Adipocyte (in vitro differentiated cells): ENCODE measurements around the gene NKX1-1.
"Not testable (repeated sequence)": the region's sequence is repeated elsewhere in the genome, so short reads cannot be mapped to it uniquely, and the experiment has no call there.

Experiments
- DNase-seq: peaks from one replicate; pipeline ENCODE4 v3.0.0-alpha.2; 2015; ENCODE audit warnings: low read depth
- H3K27me3 ChIP-seq: replicated peaks from 2 replicates; pipeline ENCODE4 v1.7.0; 2013; ENCODE audit warnings: mild to moderate bottlenecking, low read length, moderate library complexity; ENCODE audit not compliant: control insufficient read depth, insufficient read depth
- H3K36me3 ChIP-seq: 2 replicates; pipeline ENCODE4 v1.7.0; 2013; ENCODE audit warnings: low read length, mild to moderate bottlenecking, moderate library complexity; ENCODE audit not compliant: control insufficient read depth, insufficient read depth, severe bottlenecking
- H3K4me1 ChIP-seq: 2 replicates; pipeline ENCODE4 v1.7.0; 2013; ENCODE audit warnings: mild to moderate bottlenecking, low read length, moderate library complexity; ENCODE audit not compliant: control insufficient read depth, insufficient read depth
- H3K4me3 ChIP-seq: 2 replicates; pipeline ENCODE4 v1.7.0; 2013; ENCODE audit warnings: mild to moderate bottlenecking, low read length, moderate library complexity
- H3K9ac ChIP-seq: 2 replicates; pipeline ENCODE4 v1.7.0; 2013; ENCODE audit warnings: mild to moderate bottlenecking, low read length, moderate library complexity
- H3K9me3 ChIP-seq: 2 replicates; pipeline ENCODE4 v1.7.0; 2013; ENCODE audit warnings: mild to moderate bottlenecking, low read length, moderate library complexity; ENCODE audit not compliant: control insufficient read depth

Gene NKX1-1

DNA sequence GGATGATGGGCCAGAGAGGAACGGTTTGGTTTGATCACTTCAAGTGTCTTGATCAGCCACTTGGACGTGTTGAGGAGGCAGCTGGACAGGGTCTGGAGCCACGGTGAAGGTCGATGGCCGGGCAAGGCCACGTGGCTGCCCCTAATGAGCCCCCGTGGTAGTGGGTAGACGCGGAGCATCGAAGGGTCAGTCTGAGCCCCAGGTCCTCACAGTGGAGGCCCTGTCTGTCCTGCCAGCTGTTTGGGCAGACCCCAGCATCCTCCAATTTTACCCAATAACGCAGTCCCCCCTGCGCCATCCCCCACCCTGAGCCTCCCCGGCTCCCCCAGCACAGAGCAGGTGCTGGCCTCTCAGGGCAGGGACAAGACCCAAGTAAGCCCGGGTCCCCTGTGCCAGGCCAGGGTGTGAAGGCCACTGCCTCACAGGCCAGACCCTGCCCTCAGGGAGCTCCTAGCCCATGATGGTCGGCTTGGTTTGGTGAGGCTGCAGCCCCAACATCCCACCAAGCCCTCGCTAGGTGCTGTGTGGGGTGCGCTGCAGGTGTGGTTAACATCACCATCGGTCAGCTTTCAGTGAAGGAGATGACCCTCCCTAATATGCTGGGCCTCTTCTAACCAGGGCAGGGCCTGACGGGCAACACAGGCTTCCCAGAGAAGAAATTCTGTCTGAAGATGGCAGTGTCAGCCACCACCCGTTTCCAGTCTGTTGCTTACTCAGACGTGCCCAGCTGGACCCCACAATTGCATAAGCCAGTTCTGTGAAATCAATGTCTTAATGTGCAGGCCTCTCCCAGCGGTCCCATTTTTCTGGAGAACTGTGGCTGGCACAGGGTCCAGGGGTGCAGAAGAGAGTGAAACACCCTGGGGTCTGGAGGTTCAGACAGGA, 40.5 kb upstream of the NKX1-1 start:
- no peaks in the 10 kb centered on the region for H3K4me1 ChIP-seq
- H3K27me3 ChIP-seq = peaks cover 43% of the 10 kb centered on the region
- H3K9me3 ChIP-seq = no peaks in the 10 kb centered on the region
- no peak overlapping the region for H3K4me3 ChIP-seq
- no peak for DNase-seq
- no peaks in the 10 kb centered on the region for H3K36me3 ChIP-seq
- no peak overlapping the region for H3K9ac ChIP-seq

- Histone ChIP-seq H3K4me3 (no peak overlapping the region), H3K9me3 (no peaks in the 10 kb centered on the region), H3K4me1 (no peaks in the 10 kb centered on the region), H3K27me3 (peaks cover 38% of the 10 kb centered on the region), H3K36me3 (no peaks in the 10 kb centered on the region), H3K9ac (no peak overlapping the region)
- no peak for DNase-seq
These were observed 39.6 kb upstream of the NKX1-1 start for GRCh38 chr4:1445716-1446445.

DNA sequence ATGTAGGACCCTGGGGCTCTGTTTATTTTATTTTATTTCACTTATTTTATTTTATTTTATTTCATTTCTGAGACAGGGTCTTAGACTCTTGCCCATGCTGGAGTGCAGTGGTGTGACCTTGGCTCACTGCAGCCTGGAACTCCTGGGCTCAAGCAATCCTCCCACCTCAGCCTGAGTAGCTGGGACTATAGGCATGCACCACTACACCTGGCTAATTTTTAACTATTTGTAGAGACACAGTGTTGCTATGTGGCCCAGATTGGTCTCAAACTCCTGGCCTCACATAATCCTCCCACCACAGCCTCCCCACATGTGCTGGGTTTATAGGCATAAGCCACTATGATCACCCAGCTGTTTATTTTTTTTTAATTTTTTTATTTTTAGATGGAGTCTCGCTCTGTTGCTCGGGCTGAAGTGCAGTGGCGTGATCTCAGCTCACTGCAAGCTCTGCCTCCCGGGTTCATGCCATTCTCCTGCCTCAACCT, 37.5 kb upstream of the NKX1-1 start:
- not testable (repeated sequence) for H3K4me3 ChIP-seq, H3K4me1 ChIP-seq, H3K9ac ChIP-seq, DNase-seq, H3K36me3 ChIP-seq, H3K9me3 ChIP-seq
- H3K27me3 ChIP-seq = peaks cover 30% of the 10 kb centered on the region

GRCh38 chr4:1427010-1427409, 20.8 kb upstream of the NKX1-1 start:
- Histone ChIP-seq H3K9ac (no peak overlapping the region), H3K27me3 (peaks cover 32% of the 10 kb centered on the region), H3K9me3 (peaks cover 11% of the 10 kb centered on the region), H3K36me3 (no peaks in the 10 kb centered on the region), H3K4me1 (no peaks in the 10 kb centered on the region), H3K4me3 (no peak overlapping the region)
- no peak for DNase-seq

DNA sequence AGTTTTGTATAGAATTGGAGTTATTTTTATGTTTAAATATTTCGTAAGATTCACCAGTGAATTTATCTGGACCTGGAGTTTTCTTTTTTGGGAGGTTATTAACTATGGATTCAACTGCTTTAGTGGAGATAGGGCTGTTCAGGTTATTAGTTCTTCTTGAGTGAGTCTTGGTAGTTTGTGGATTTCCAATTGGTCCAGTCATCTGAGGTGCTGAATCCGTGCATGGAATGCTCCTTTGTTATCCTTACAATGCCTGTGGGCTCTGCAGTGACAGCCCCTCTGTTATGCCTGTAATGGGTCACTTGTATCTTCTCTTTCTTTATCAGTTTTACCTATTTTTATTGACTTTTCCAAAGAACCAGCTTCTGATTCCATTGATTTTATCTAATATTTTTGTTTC, 15.4 kb upstream of the NKX1-1 start:
- Histone ChIP-seq H3K4me1 (no peaks in the 10 kb centered on the region), H3K4me3 (no peak overlapping the region), H3K27me3 (peaks cover 34% of the 10 kb centered on the region), H3K9ac (no peak overlapping the region), H3K36me3 (no peaks in the 10 kb centered on the region), H3K9me3 (peaks cover 11% of the 10 kb centered on the region)
- no peak for DNase-seq

- H3K9ac ChIP-seq = no peak overlapping the region
- H3K36me3 ChIP-seq = no peaks in the 10 kb centered on the region
- peaks cover 11% of the 10 kb centered on the region for H3K9me3 ChIP-seq
- peaks cover 38% of the 10 kb centered on the region for H3K27me3 ChIP-seq
- DNase-seq = no peak
- no peak overlapping the region for H3K4me3 ChIP-seq
- no peaks in the 10 kb centered on the region for H3K4me1 ChIP-seq
These were observed 13.5 kb upstream of the NKX1-1 start for GRCh38 chr4:1419708-1420107.

- Histone ChIP-seq H3K9ac (no peak overlapping the region), H3K4me1 (no peaks in the 10 kb centered on the region), H3K36me3 (no peaks in the 10 kb centered on the region), H3K4me3 (no peak overlapping the region), H3K9me3 (peaks cover 11% of the 10 kb centered on the region), H3K27me3 (peaks cover 38% of the 10 kb centered on the region)
- no peak for DNase-seq
These were observed 12.4 kb upstream of the NKX1-1 start for GRCh38 chr4:1418494-1419285.

GRCh38 chr4:1417522-1418390, 11.5 kb upstream of the NKX1-1 start:
- peaks cover 5% of the 10 kb centered on the region for H3K9me3 ChIP-seq
- no peak overlapping the region for H3K4me3 ChIP-seq
- no peaks in the 10 kb centered on the region for H3K36me3 ChIP-seq
- DNase-seq = no peak
- no peak overlapping the region for H3K9ac ChIP-seq
- peaks cover 42% of the 10 kb centered on the region for H3K27me3 ChIP-seq
- no peaks in the 10 kb centered on the region for H3K4me1 ChIP-seq

- Histone ChIP-seq H3K9ac (no peak overlapping the region), H3K4me3 (no peak overlapping the region), H3K36me3 (no peaks in the 10 kb centered on the region), H3K9me3 (no peaks in the 10 kb centered on the region), H3K27me3 (peaks cover 40% of the 10 kb centered on the region), H3K4me1 (no peaks in the 10 kb centered on the region)
- DNase-seq = no peak
These were observed 10.7 kb upstream of the NKX1-1 start for GRCh38 chr4:1416948-1417260.

DNA sequence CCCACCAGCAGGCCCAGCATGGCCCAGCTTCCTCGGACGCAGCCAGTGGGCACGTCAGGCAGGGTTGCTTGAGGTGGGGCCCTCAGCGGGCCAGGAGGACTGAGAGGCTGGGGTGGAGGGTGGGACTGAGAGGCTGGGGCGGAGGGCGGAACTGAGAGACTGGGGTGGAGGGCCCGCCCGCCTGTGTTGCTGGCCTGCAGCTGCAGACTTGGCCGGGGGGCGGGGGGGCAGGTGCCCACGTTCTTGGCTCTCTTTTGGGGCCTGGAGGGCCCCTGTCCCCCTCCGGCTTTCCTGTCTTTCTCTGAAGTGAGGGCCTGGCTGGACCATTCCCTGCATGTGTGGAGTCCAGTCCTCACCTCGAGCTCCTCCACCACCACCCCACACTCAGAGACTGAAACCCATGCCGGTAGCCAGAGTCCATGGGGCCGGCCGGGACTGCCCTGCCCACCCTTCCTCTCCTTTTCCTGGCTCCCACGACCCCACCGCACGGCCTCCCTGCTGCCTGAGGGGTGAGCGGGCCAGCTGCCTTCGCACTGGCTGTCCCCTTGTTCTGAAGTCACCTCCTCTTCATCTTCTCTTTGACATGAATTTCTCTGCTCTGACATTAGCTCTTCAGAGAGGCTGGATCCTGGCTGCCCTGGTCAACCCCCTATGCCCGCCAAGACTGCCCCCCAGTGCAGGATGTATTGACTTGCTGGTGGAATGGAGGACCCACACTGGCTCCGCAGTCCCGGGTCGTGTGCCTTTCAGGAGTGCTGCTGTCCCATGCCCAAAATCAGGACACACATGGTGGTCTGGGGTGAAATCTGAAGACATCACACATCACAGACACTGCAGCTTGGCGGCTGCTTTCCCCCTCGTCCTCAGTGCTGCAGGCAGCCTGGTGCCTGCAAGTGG, 10.1 kb upstream of the NKX1-1 start:
- H3K36me3 ChIP-seq = no peaks in the 10 kb centered on the region
- no peaks in the 10 kb centered on the region for H3K9me3 ChIP-seq
- H3K27me3 ChIP-seq = peaks cover 45% of the 10 kb centered on the region
- H3K4me3 ChIP-seq = no peak overlapping the region
- H3K9ac ChIP-seq = no peak overlapping the region
- DNase-seq = no peak
- no peaks in the 10 kb centered on the region for H3K4me1 ChIP-seq
